SK-N-SH treated with all-trans-retinoic acid at 6 μM for 48 hours (cell line): ENCODE measurements around the gene MYPN.

Experiments
- GLIS3 ChIP-seq: fragments of 250-450 bp; sonication (Bioruptor Pico); IDR thresholded peaks from 2 replicates; pipeline ENCODE4 v1.5.0; 2020; ENCODE audit warnings: mild to moderate bottlenecking, moderate library complexity
- RARB ChIP-seq: fragments of 250-450 bp; sonication (Bioruptor Pico); IDR thresholded peaks from 2 replicates; pipeline ENCODE4 v1.8.0; 2021; ENCODE audit warnings: mild to moderate bottlenecking, moderate library complexity
- ZFP3 ChIP-seq: fragments of 250-450 bp; sonication (Bioruptor Pico); IDR thresholded peaks from 2 replicates; pipeline ENCODE4 v1.5.0; 2020; ENCODE audit warnings: mild to moderate bottlenecking, moderate library complexity
- ZFP30 ChIP-seq: fragments of 450-650 bp; formaldehyde crosslinking; IDR thresholded peaks from 2 replicates; pipeline ENCODE4 v1.5.0; 2022; ENCODE audit warnings: mild to moderate bottlenecking, moderate library complexity
- ZNF8 ChIP-seq: fragments of 450-650 bp; formaldehyde crosslinking; IDR thresholded peaks from 2 replicates; pipeline ENCODE4 v1.5.0; 2020; ENCODE audit warnings: mild to moderate bottlenecking, moderate library complexity
- TF ChIP-seq, protein P1 (sequence below): fragments of 250-450 bp; sonication (Bioruptor Pico); IDR thresholded peaks from 2 replicates; pipeline ENCODE4 v1.8.0; 2020; ENCODE audit warnings: mild to moderate bottlenecking, moderate library complexity, borderline replicate concordance
- TF ChIP-seq, protein P2 (sequence below): fragments of 250-450 bp; sonication (Bioruptor Pico); IDR thresholded peaks from 2 replicates; pipeline ENCODE4 v1.5.1; 2020; ENCODE audit warnings: low read depth, mild to moderate bottlenecking, moderate library complexity

- TF ChIP-seq, protein P1, sequence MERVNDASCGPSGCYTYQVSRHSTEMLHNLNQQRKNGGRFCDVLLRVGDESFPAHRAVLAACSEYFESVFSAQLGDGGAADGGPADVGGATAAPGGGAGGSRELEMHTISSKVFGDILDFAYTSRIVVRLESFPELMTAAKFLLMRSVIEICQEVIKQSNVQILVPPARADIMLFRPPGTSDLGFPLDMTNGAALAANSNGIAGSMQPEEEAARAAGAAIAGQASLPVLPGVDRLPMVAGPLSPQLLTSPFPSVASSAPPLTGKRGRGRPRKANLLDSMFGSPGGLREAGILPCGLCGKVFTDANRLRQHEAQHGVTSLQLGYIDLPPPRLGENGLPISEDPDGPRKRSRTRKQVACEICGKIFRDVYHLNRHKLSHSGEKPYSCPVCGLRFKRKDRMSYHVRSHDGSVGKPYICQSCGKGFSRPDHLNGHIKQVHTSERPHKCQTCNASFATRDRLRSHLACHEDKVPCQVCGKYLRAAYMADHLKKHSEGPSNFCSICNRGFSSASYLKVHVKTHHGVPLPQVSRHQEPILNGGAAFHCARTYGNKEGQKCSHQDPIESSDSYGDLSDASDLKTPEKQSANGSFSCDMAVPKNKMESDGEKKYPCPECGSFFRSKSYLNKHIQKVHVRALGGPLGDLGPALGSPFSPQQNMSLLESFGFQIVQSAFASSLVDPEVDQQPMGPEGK (CRISPR knock-in tag) = no peak
- no peak for TF ChIP-seq RARB (CRISPR knock-in tag)
- TF ChIP-seq GLIS3 (CRISPR knock-in tag) = no peak
- no peak for TF ChIP-seq ZFP3
- TF ChIP-seq, protein P2, sequence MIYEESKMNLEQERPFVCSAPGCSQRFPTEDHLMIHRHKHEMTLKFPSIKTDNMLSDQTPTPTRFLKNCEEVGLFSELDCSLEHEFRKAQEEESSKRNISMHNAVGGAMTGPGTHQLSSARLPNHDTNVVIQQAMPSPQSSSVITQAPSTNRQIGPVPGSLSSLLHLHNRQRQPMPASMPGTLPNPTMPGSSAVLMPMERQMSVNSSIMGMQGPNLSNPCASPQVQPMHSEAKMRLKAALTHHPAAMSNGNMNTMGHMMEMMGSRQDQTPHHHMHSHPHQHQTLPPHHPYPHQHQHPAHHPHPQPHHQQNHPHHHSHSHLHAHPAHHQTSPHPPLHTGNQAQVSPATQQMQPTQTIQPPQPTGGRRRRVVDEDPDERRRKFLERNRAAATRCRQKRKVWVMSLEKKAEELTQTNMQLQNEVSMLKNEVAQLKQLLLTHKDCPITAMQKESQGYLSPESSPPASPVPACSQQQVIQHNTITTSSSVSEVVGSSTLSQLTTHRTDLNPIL (CRISPR knock-in tag) = no peak
- TF ChIP-seq ZNF8 (CRISPR knock-in tag) = no peak
- no peak for TF ChIP-seq ZFP30 (CRISPR knock-in tag)
Observed at GRCh38 chr10:68112837-68113236, 3.5 kb downstream of the MYPN start.
